HG03354 (cell line): ENCODE data around the gene ALS2.
"Not testable (repeated sequence)": the region's sequence is repeated elsewhere in the genome, so short reads cannot be mapped to it uniquely, and the experiment has no call there.

ENCODE experiments used
- ATAC-seq: cut with Tn5 transposase; IDR thresholded peaks from one replicate; pipeline ENCODE4 v1.9.1; 2021; ENCODE audit warnings: mild to moderate bottlenecking; ENCODE audit not compliant: unreplicated experiment, poor library complexity, severe bottlenecking

The ALS2 gene

DNA sequence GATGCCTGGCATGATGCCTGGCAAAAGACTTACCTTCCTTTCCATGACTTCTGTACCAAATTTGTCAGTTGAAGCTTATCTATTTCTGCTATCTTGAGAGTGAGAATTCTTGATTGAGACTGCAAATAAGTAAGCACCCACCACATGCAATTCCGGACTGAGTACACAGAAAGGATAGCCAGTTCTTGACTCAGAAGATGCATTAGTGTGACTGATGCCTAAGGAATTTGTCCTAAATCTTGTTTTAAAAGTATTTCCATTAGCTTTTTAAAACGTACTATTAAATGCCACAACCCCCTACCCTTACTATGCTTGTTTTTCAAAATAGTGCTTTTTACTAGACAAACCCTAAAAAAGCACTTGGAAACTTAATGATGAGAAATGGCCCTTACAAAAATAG lies 82.8 kb downstream of the ALS2 start:
- no peak for ATAC-seq

DNA sequence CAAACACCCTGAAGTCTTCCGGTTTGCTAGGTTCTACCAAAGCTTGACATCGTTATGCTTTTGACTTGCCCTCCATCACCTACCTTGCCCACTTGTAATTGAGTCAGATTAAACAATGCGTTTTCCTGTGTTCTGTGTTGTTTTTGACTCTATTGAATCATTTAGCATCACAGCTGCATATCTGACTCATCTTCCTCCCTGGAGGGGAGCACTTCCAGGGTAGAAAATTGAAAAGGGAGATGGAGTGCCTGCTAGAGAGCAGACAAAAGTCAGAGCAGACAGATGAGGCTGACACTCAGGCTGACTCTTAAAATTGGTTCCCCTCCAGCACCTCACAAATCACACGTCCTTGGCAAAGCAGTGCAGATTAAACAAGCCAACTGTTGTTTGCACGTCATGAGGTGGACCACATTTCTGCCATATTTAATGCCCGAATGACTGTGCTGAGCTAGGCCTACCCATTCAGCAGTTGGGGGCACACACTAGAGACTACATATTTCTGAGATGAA lies 84.5 kb downstream of the ALS2 start:
- ATAC-seq, result no peak

DNA sequence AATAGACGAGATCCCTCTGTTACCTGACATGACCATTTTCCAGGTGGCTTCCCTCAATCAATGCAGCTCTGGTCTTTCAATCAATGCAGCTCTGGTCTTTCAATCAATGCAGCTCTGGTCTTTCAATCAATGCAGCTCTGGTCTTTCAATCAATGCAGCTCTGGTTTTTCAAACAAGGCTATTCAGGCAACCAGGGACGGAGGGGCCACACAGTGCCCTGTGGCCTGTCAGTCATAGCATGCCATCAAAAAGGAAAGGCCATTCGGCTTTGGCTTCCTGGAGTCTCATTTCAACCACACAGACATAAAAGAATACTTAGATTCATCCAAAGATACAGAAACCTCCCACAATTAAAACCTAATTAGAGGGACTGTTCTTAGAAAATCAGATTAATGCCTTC lies 95.6 kb downstream of the ALS2 start:
- ATAC-seq, result no peak

DNA sequence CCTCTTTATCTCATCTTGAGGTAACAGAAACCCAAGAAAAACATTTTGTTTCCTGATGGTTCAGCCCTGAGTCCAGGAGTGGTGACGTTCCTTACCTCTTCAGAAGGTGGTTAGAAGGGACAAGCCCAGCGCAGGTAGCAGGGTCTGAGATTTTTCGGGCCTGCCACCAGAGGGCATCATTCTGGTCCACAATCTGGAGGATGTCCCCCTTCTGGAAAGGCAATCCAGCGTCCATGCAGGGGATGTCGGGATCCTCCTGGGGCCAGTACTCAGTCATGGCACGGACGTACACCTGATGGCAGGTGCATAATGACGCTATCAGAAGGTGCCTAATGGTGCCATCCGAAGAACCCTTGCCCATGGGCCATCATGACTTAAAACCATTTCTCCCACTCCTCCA lies 100.0 kb downstream of the ALS2 start:
- ATAC-seq, result no peak

DNA sequence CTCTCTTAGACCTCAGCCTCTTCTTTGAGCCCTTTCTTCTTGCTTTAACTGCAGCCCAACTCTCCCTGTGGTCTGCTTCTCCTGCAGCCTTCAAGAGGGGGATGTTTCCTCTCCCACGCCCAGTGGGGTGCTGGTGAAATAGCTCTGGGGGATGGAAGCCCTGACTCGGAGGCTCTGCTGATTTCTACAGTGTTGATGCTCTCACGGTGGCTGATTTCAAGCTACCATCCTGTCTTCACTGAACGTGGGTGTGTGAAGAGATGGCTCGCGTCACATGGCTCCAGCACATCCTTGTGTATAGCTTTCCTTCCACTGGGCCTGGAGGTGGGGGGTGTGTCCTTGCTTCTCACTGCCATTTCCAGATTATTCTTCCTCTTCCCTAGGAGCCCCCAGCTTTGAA lies 102.3 kb downstream of the ALS2 start:
- no peak for ATAC-seq

DNA sequence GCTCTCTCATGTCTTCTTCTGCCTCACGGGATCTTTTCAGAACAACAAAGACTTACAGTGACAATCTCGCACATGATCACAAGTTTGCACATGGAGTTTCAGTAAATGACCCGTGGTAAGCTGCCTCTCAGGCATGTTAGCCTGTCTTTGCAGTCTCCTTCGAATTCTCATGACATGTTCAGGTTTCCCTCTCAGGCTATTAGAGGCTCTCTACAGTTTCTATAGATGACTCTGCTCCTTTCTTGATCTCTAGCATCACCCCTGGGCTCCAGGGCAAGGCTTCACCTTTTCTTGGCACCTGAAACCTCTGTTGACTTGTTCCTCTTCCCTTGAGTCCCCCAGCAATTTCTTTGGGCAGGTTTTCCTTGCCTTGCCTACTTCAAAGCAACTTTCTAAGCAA lies 105.3 kb downstream of the ALS2 start:
- no peak for ATAC-seq

DNA sequence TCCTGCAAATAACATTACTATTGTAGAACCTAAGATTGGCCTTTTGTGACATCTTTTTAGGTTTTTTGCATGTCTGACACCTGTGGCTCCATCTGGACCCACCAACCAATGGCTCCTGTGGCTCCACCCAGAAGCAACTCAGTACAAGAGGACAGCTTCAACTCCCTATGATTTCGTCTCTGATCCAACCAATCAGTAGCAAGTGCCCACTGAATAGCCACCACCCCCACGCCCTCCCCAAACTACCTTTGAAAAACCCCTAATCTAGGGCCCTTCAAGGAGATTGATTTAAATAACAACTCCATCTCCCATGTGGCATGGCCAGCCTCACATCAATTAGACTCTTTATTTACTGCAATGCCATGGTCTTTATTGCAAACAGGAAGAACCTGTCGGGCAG lies 105.9 kb downstream of the ALS2 start:
- no peak for ATAC-seq

DNA sequence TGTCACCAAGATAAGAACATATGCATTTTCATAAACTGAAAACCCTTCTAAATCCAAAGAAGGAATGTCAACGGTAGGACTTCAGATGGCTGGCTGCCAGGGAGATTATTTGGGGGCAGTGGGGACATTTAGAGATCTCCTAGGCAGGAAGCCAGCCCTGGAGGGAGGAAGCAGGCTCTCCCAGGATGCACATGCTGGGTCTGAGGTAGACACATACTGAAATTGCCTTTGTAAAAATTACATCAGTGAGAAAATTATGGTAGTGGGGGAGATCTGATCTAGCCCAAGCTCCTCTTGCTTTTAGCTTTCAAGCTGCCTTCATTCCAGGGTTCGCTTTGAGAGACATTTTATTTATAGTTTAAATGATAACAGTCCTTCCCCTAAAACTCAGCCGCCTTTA lies 106.4 kb downstream of the ALS2 start:
- no peak for ATAC-seq

DNA sequence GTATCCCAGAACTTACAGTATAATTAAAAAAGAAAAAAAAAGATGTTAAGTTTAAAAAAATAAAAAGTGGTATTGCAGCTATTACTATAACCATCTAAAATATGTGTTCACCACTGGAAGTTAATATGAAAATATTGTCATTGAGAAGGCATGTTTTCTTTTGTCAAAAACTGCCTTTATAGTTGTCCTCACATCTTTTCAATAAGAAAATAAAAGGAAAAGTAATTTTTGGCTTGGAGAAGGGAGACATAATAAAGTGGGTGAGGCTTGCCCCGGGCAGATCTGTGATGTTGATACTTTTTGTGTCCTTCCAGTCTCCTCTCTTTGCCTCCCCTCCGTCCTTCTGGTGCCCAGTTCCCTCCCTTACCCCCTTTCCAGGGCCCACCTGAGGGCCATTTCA lies 107.2 kb downstream of the ALS2 start:
- ATAC-seq, result no peak

DNA sequence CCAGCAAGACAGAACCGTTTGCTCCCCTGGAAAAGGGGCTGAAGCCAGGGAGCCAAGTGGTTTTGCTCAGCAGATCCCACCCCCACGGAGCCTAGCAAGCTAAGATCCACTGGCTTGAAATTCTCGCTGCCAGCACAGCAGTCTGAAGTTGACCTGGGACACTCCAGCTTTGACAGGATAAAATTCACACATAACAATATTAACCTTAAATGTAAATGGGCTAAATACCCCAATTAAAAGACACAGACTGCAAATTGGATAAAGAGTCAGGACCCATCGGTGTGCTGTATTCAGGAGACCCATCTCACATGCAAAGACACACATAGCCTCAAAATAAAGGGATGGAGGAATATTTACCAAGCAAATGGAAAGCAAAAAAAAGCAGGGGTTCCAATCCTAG lies 109.5 kb downstream of the ALS2 start:
- not testable (repeated sequence) for ATAC-seq

DNA sequence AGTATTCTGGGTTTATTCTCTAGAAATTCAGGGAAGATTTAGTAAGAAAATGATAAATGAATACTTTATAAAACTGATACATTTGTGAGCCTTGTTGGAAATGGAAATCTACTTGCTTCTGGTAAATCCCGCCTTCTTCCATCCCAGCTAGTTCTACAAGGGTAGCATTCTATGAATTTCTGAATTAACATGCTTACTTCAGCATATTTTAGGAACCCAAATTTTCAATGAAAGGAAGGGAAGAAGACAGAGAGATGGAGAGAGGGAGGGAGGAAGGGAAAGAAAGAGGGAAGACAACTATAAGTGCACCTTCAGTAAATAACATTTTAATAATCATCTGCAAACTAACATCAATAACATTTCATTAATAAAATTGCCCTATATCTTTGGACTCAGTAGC lies 110.9 kb downstream of the ALS2 start:
- ATAC-seq, result no peak

DNA sequence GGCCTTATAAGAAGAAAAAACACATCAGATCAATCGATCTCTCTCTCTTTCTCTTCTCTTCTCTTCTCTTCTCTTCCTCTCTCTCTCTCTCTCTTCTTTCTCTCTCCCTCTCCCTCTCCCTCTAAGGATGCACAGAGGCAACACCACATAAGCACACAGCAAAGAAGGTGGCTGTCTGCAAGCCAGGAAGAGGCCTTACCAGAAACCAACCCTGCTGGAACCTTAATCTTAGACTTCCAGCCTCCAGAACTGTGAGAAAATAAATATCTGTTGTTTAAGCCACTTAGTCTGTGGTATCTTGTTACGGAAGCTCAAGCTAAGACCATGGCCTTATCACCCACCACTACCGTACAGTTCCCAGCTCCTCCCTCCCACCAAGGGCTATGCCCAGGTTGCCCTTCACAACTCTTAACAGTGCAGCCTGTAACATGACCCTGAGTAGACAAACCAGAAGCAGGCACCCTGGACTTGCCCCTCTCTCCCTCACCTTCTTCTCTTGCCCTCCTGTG lies 112.3 kb downstream of the ALS2 start:
- ATAC-seq, result no peak

DNA sequence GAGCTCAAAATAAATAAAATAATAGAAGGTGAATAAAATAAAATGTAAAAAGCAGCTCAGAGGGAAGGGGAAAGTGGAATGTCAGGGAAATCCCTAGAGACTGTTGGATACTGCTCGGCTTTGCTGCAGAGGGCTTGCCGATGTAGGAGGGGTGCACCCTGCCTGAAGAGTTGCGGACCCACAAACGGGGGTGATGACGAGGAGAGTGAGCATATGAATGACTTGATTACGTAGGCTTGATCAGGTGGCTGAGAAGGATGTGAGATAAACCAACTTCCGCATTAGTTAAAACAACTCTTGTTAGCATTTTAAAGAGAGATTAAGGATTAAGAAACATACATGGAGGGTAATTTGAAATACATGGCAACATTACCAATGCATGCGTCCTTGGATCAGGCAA lies 116.4 kb downstream of the ALS2 start:
- no peak for ATAC-seq

DNA sequence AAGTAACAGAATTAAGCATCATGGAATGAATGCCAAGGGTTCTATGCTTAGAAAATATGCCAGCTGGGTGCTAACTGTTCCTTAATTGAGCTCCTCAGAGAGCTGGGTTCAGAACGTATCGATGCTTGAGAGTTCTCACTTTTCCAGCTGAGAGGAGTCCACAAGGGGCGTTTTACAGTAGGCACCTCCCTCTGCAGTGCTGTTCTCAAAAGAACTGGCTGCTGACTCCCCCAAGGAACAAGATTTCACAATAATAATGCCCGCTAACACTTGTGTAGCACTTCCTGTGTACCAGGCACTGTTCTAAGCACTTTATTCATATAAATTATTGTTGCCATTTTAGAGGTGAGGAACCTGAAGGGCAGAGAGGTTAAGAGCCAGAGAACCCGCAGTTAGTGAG lies 119.4 kb downstream of the ALS2 start:
- ATAC-seq, result no peak

DNA sequence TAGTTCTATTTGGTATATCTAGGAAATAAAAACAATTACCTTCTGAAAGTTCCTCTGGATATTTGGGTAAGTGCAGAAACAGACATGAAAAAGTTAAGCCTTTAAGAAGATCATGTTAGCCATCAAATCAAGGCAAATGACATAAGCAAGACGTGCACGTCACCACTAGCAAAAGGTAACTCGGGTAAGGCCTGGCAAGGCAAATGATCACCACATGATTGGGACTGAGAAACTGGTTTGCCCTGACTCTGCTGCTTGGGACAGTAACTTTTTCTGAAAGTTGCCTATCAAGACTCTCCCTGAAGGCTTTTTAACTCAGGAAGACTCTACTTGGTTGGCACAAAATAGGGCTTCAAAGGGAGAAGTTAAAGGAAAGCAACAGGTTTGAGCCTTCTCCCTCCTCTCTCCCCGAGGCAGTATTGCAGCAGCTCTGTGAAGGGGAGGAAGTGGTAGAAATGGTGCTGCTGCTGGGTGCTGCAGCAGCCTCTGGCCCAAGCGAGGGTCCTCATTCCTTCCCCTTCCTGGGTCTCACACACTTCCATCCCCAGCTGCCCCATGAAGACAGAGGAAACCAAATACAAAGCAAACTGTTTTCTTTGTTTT lies 120.3 kb downstream of the ALS2 start:
- ATAC-seq, result no peak

DNA sequence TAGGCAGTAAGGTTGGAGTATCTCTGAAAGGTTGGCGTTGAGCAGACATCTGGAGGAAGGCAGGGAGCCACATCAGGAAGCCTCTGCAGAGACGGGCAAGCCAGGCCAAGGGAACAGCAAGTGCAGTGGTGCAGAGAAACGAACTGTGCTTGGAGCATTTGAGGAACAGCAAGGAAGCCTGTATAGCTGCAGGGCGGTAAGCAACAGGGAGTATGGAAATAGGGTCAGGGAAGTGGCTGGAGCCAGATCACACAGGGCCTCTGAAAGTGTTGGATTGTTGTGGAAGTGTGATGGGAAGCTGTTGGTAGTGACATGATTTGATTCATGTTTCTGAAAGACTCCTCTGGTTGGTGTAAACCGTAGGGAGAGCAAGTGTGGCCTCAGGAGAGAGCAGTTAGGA lies 124.0 kb downstream of the ALS2 start:
- no peak for ATAC-seq

DNA sequence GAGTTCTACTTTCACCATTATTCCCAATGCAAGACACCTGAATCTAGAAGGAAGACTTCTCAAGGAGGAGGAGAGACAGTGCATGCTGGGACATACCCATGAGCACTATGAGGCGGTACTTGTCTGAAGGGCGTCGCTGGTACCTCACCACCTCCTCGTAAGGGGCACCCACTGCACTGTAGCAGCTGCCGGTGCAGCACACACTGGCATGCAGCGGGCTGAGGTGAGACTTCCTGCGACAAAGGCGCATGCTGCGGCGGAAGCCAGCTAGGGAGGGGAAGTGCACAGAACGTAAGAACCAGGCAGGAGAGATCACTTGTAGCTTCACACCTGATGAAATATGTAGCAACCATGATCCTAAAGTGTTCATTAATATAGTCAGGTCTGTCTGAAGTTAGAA lies 124.6 kb downstream of the ALS2 start:
- no peak for ATAC-seq

DNA sequence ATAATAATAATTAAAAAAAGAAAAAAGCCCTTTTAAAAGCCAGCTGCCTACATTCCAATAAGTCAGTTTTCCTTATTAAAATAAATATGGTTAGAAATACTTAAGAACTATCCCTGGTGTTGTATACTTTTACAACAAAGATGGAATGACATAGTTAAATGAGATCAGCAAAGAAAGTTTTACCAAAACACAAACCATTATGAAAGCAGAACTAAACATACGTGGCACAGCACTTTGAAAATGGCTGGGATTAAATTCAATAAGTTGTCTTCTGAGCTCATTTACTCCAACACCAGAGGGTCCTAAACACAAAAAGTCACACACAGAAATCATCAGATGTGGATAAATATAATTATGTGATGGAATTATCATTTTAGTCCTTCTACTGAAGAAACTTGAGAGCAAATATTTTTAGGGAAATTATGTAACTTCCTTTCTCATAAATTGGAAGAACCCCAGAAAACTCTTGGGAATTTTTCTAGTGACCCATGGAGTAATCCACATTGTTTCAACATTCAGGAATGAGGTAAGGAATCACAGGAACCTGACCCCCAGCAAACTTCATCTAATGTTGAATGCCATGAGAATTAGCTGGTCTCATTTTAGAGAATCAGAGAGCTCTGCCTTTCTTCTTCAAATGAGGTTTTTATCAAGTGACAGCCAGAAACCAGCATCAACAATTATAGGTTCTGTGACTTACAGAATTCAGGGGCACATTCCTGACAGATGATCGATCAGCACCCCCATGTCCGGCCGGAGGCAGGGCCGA lies 125.9 kb downstream of the ALS2 start:
- ATAC-seq, result no peak

DNA sequence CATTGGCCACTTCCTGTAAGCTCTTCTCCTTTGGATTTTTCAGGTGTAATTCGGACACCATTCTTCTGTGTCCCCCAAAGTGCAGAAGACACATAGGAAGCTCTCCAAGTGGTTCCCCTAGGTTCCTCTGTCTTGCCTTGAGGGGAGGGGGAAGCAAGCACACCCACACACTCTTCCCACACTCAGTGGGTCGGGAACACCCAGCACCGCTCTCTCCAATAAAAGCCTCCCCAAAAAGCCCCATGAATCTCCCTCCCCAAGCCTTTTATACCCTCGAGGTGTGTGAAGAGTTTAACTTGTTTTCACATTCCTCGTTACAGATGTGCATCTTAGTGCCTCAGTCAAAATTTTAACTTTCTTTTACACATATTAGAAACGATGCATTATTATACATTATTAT lies 127.5 kb downstream of the ALS2 start:
- no peak for ATAC-seq
